ENCODE measurements around the gene PCK2.

Gene PCK2

DNA sequence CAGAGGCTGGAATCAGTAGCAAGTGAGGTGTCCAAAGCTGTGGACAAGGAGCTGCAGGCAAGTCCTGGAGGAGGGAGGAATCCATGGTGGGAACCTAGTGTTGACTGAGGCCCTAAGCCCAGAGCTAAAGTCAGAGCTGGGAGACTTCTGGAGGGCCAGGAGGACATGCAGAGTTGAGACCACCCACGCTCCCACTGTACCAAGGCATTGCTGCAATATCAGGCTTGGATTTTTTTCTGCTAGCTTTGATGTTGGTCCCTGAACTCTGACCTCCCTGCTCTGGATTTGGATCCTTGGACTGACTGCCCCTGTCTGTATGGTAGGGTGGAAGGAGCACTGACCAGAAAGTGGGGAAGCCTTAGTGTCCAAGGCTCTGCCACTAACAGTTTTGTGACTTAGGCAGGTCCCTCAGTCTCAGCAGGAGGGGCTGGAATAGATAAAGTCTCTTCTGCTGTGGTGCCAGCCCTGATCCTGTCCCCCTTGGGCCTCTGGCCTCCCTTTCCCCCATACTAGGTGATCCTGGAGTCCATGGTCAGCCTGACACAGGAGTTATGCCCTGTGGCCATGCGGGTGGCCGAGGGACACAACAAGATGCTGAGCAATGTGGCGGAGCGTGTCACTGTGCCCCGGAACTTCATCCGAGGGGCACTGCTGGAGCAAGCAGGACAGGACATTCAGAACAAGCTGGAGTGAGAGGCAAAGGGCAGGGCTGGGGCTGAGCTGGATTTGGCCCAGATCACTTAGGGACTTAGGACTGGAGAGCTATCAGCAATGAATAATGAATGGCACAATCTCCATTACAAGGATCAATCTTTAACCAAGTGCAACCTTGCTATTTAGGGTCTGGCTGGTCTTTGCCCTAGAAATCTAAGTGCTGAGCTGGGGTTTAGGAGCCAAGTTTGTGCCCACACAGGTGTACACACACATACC is 32.9 kb upstream of the PCK2 start:
- no peak for DNase-seq (ENCODE audit: low spot score)

DNA sequence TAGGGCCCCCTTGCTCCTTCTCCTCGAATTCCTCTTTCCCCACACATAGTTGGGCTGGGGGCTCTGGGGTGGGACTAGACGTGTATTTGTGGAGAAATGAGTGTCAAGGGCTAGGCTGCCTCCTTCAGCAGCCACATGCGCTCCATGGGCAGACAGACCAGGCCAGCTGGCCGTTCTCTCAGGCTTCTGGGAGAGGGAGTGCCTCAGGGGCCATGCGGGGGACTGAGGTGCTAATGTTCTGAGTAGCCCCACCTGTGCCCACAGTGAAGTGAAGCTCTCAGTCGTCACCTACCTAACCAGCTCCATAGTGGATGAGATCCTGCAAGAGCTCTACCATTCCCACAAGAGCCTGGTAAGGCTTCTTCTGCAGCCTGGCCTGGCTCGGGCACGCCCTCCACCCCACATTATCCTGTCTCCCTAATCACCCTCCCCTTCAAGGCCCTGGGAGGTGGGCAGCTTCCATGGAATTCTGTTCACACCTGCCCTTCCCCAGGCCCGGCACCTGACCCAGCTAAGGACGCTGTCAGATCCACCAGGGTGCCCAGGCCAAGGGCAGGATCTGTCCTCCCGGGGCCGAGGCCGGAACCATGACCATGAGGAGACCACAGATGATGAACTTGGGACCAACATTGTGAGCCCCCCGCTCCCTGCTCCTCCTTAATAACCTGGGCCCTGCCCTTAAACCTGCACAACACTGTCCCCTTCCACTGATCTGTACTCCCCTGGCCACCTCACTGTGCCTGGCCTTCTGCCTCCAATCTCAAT is 31.7 kb upstream of the PCK2 start:
- DNase-seq (ENCODE audit: low spot score): no peak

DNA sequence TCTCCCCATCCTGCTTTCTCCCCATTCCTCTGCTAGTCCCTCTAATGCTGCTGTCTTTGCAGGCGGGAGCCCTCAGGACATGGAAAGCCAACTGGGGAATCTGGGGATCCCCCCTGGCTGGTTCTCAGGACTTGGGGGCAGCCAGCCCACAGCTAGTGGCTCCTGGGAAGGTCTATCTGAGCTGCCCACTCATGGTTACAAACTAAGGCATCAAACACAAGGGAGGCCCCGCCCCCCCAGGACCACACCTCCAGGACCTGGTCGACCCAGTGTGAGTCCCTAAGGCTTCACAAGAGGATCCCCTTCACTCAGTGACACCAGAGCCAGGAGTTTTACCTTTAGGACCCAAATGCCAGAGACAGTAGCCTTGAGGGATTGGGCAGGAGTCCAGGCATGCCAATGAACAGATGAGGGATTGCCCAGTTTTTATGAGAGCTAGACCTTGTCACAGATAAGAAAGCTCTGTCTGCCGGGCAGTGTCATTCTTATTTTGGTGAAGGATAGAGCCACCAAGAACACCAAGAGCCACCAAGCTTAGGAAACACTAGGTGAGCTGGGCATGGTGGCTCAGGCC is 30.8 kb upstream of the PCK2 start:
- DNase-seq (ENCODE audit: low spot score): no peak

DNA sequence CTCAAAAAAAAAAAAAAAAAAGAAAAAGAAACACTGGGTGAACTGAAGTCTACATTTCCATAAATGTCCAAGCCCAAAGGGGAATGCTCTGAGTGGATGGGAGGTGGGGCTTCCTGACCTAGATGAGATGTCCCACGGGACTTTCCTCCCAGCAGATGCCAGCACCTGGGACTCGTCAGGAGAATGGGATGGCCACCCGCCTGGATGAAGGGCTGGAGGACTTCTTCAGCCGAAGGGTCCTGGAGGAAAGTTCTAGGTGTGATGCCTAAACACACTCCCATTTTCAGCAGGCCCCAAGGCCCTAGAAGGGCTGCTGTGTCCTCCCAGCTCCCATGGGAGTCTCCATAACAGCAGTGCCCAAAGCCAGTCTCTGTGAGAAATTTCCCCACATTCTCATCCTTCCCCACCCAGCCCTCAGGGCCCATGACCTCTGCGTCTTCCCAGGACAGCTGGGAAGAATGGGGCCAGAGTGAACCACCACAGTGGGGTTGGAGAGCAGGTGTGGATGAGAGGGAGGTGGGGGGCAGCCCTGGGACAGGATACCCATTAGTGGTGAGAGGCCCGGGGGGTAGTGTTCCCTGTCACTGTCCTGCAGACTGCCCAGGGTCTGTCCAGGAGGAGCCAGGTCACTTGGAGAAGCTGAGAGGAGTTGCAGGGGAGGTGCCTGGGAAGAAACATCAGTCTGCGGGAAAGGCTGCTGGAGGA is 29.9 kb upstream of the PCK2 start:
- DNase-seq (ENCODE audit: low spot score): no peak

DNA sequence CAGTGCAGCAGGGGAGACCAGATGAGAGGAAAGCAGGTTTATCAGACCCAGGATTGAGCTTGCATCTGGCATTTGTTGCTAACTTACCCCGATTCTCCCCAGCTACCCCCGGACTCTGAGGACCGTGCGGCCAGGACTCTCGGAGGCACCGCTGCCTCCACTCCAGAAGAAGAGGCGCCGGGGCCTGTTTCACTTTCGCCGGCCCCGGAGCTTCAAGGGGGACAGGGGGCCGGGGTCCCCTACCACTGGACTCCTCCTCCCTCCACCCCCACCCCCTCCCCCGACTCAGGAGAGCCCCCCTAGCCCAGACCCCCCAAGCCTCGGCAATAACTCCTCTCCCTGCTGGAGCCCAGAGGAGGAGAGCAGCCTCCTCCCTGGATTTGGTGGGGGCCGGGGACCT is 29.3 kb upstream of the PCK2 start:
- DNase-seq (ENCODE audit: low spot score): no peak

DNA sequence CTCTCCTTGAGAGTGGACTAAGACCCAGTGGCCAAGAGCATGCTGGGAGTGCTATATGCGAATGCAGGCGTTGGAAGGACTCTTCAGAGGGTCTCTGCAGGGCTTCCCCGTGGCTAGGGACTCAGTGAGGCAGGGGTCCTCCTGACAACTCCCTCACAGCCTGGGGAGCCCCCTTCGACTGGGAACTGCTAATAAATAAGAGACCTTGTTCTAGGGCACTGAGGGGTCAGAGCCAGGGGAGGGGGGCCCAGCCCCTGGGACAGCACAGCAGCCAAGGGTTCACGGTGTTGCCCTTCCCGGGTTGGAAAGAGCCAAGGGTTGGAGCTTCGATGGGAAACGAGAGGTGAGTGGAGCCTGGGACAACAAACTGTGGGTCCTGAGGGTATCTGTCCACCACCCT is 28.7 kb upstream of the PCK2 start:
- no peak for DNase-seq (ENCODE audit: low spot score)

DNA sequence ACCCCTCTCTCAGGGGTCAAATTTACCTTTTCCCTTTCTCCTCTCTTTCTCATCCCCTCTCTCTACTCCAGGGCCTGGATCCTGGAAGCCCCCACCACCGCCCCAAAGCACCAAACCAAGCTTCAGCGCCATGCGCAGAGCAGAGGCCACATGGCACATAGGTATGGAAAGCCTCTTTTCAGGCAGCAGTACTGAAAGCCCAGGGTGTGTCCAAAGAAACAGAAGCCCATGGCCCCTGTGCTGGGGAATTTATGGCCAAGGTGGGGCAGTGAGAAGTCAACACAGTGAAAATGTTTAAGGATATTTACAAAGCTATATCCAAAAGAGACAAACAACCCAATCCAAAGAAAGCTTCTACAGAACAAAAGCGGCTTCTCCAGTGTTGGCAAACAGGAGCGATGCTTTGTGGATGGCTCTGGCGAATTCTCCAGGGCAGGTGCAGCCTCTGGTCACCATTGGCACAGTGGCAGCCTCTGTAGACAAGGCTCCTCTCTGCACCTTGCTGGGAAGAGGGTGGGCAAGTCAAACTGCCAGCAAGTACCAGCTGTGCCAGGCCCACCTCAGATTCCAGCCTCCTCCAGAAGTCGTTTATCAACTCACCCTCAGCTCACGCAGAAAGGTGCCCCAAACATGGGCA is 27.5 kb upstream of the PCK2 start:
- no peak for DNase-seq (ENCODE audit: low spot score)

DNA sequence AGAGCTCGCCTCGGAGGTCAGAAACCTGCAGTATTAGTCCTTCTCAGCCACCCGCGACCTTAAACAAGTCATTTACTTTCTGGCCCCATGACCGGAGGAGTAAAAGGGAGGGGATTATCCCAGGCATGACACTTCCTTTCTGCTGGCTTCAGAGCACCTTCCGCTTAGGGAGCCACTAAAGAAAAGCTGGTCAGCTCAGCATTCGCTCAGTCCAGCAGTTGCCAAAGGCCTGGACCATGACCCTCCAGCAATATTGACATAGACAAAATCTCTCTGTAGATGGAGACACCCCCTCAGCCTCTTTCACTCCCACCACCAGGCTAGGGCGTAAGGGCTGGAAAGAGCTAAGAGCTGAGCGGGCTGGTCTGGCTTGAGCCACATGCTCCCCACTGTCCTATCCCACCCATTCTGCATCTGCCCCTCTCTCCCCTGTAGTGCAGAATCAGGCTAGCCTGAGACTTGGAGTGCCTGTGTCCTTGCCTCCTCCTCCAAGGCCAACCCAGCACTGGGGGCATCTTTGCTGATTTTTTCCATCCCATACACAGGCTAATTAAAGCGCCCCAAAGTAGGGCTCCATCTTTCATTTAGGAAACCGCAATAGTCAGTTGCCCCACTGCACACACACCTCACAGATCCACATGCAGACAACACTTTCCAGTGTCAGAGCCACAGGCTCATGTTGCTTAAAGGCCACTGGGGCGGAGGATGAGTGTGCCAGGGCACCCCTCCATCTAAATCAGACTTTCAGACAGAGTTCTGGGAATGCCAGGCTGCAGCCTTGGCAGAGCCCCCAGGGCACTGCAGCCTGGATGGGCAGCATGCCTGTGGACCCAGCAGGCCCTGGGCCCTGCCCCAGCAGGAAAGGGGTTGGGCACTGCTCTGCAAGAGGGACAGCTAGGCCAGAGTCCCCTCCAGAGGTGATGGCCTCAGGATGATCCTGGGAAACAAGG is 26.7 kb upstream of the PCK2 start:
- no peak for DNase-seq (ENCODE audit: low spot score)

DNA sequence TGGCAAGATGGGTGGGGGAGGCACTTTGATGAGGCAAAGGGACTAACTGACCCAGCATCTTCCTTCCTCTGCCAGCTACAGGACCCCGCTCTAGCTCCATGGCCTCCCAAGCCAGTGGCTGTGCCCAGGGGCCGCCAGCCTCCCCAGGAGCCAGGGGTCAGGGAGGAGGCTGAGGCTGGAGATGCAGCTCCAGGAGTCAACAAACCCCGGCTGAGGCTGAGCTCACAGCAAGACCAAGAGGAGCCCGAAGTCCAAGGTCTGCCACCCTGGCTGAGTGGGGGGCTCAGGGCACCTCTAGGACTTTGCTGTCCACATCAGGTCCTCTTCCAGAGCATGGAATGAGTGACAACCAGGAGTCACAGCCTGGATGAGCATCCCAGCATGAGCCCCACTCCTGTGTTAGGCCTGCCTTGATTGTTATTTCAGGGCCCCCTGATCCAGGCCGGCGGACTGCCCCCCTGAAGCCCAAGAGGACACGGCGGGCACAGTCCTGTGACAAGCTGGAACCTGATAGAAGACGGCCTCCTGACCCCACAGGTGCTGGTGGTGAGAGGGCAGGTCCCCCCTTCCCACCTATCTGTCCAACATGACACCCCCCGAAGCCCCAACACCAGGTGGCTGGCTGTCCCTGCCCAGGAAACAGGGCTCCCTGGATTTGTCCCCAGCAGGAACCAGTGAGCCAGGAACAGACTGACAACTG is 25.2 kb upstream of the PCK2 start:
- DNase-seq (ENCODE audit: low spot score): no peak

DNA sequence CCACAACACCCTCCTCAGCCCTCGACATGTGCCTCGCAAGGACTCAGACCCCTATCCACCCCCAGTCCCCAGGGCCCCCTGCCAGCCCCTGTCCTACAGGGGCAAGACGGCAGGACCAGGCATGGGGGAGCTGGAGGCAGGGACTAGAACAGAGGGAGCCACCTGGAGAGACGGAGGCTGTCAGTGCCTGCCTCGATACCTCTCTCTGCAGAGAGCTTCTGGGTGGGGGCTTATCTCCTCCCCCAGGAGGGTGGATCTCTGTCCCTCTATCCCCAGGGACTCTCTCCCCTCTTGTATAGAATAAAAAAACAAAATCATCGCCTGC is 24.7 kb upstream of the PCK2 start:
- no peak for DNase-seq (ENCODE audit: low spot score)

DNA sequence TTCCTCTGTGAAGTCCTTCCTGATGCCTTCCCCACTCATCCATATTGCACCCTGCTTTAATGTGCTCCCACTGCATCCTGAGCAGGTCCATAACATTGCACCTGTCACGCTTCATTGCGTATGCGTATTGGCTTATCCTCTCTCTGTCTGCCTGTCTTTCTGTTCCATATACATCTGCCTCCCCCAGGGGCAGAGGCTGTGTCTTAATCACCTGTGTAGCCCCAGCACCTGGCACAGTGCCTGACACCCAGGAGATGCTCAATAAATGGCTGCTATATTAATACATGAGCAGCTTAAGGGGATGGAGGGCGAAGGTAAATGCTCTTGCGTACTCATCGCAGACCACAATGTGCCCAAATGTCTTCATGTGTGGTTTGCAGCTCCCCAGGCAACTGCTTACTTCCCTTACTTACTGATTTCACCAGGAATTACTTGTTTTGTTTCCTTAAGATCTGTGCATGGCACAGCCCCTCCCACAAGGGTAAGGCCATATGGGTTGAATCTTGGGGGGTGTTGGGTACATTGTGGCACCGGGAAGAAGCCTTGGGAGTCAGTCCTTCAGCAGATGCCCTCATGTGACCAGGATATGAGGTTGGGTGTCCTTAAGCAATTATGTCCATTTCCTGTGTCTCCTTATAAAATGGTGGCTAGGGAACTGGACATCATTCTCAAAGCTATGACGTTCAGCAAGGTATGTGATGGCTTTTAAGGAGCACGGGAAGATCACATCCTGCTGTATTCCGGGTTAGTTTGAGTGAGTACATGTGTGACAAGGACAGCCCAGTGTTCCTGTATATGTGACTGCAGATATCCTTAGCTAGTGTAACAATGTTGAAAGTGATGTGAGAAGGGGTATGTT is 23.6 kb upstream of the PCK2 start:
- DNase-seq (ENCODE audit: low spot score): no peak

DNA sequence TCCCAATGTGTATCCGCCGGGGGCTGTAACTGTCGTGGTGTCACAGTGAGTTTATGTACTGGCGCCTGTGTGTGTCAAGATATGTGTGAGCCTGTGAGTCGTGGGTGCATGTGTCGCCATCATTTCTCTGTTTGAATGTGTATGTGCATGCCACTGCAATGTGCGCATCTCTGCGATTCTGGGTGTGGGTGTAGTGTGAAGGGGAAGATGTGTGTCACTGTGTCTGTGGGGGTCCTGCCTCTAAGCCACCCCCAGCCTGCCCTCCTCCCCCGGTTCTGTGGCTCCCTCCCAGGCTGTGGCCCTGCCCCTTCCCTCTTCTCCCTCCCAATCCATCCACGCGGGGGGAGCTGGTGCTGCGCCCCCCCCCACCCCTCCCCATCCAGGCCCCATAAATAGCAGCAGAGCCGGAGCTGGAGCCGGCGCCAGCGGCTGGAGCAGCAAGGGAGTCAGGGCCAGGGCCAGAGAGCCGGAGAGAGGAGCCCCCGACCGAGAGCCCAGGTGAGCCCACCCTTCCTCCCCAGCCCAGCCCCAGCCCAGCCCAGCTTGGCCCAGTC is 22.9 kb upstream of the PCK2 start, which contains the start of gene CPNE6:
CPNE6 (plus strand) TSS at position 419 of the 554 bp plus-strand sequence. CDS start 1,375 bp downstream, outside the sequence.
- no peak for DNase-seq (ENCODE audit: low spot score)

DNA sequence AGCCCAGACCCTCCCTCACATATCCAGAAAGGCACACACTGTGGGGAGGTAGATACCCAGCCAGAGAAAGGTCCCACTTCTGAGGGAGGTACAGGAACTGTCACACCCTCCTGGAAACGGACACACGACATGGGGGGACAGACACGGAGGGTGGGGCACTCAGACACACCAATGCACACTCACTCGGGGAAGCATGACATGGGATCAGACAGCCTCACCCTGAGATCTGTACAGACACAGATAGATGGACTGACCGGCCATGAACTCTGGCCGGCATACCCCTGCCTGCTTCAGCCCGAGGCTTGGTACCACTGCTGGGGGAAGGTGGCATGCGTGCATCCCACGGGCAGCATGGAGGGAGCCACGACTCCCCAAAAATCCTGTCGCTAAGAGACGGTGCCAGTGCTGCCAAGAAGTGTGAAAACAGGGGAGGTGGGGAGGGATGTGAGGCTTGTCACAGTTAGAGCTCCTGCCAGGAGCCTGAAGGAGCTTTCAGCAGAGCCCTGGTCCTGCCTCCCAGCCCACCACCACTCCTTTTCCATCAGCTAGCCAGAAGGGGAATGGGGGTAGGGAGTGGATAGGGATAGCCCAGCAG is 22.2 kb upstream of the PCK2 start:
- no peak for DNase-seq (ENCODE audit: low spot score)

DNA sequence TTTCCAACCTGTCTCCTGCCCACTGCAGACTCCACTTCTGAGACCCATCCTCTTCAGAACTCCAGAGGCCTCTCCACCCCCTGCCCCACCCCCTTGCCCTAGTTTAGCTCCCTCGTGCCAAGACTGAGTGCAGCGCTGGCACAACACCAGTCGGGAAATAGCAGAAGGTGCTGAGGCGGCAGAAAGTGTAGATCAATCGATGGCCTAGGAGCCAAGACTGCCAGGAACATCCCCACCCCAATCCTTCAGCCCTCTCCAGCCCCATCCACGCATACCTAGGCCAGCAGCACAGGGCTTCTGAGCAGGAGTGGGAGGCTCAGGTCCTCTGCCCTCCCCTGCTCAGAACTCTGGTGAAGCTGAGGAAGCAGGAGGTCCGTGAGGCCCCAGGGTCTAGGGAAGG is 21.7 kb upstream of the PCK2 start:
- DNase-seq (ENCODE audit: low spot score): no peak

DNA sequence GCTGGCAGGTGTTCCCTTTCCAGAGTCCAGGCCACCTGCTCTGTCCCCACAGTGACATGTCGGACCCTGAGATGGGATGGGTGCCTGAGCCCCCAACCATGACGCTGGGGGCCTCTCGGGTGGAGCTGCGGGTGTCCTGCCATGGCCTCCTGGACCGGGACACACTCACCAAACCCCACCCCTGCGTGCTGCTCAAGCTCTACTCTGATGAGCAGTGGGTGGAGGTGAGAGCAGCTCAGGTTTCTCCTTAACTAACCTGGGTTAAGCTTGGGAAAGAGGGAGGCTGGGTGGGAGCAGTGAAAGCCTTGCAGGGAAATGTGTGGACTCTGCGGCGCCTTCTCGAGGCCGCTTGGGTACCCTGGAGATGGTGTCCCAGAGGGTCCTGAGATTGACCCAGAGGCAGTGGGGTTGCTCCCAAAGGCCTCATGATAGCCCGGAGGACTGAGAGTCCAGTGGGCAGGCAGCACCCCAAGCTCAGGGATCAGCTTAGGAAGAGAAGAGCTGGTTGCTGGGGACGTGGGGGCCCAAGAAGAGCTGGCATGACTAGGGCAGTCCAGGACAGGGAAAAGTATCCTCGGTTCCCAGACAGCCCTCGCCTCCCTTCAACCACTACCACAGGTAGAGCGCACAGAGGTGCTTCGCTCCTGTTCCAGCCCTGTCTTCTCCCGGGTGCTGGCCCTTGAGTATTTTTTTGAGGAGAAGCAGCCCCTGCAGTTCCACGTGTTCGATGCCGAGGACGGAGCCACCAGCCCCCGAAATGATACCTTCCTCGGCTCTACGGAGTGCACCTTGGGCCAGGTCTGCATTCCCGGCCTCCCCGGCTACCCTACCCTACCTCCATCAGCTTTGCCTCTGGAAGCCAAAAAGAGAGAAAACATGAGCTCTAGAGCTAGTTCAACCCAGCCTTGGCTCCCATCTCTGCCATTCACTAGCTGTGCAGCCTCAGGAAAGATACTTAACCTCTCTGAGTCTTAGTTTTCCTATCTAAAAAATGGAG is 20.9 kb upstream of the PCK2 start:
- DNase-seq (ENCODE audit: low spot score): no peak

DNA sequence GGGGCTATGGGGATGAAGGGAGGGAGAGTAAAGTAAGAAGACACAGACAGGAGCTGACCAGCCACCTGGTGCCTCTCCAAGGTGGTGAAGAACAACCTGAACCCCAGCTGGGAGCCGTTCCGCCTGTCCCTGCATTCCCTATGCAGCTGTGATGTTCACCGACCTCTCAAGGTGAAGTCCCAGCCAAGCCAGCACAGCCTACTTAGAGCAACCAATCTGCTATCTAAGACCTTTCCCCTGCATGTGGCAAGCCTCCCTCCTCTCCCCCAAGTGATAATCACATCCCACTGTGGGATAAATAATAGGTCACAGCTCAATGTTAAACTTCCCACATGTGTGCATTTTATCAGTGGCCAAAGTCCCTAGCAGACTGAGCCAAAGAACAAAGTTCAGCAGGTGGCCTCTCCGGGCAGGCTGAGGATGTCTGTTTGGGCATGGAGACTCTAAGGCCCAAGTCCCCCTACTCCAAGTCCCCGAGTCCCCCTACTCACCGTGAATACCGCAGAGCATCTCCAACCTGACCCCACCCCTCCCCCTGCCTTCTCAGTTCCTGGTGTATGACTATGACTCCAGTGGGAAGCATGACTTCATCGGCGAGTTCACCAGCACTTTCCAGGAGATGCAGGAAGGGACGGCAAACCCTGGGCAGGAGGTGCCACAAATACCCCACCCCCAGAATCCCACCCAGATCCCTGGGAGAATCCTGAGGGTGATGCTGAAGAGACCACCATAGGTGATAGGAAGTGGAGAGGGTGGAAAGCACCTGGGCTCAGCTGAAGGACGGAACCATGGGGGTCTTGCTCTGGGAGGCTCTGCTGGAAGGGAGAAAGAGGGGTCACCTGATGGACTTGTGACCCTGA is 19.3 kb upstream of the PCK2 start:
- no peak for DNase-seq (ENCODE audit: low spot score)
